Measurements from ENCODE around the gene FBXO11.
A peak's percentile ranks its signal among the peaks of the same experiment; 100 is the strongest.

The FBXO11 gene

DNA sequence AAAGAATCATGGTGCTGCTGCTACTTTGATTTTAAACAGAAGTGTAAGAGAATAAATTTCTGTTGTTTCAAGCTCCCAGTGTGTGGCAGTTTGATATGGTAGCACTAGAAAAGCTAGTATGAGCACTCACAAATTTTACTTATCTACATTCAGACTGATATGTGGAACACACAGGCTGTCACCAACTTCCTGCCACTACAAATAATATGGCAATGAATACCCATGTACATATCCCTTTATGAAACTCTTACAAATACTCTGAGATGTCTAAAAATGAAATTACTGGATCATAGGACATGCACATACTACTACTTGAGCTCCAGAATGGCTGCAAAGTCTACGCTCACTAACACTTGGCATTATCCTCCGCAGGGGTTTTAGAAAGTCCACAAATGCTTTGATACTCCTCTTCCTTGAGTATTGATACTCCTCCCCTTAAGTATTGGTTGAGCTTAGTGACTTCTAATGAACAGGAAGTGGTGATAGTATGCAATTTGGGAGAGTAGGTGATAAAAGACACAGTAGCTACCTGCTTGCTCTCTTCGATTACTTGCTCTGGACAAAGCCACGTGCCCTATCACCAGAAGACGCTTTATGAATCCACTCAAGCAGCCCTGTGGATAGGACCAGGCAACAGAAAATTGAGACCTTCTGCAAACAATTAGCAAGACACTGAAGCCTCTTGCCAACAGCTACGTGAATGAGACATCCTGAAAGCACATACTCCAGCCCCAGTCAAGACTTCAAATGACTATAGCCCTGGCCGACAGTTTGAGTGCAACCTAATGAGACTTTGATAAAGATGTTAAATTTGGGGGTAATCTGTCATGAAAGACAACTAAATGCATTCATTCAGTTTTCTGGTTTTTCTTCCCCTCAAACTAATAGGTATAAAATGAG is 35.4 kb downstream of the FBXO11 start:
- TF ChIP-seq POLR2AphosphoS5 (IDR thresholded peaks at IDR 0.05; ENCODE audit: low read depth, low read length) (no peak), TAF1 (IDR thresholded peaks at IDR 0.05; ENCODE audit: borderline replicate concordance, insufficient read depth, low read length) (no peak), SIN3A (IDR thresholded peaks at IDR 0.05; ENCODE audit: borderline replicate concordance, insufficient read depth, low read length) (no peak), FOXP2 (optimal IDR thresholded peaks at IDR 0.05; ENCODE audit: borderline replicate concordance, extremely low read depth, extremely low read length, insufficient read depth) (no peak)
- TF ChIP-seq, protein P1, sequence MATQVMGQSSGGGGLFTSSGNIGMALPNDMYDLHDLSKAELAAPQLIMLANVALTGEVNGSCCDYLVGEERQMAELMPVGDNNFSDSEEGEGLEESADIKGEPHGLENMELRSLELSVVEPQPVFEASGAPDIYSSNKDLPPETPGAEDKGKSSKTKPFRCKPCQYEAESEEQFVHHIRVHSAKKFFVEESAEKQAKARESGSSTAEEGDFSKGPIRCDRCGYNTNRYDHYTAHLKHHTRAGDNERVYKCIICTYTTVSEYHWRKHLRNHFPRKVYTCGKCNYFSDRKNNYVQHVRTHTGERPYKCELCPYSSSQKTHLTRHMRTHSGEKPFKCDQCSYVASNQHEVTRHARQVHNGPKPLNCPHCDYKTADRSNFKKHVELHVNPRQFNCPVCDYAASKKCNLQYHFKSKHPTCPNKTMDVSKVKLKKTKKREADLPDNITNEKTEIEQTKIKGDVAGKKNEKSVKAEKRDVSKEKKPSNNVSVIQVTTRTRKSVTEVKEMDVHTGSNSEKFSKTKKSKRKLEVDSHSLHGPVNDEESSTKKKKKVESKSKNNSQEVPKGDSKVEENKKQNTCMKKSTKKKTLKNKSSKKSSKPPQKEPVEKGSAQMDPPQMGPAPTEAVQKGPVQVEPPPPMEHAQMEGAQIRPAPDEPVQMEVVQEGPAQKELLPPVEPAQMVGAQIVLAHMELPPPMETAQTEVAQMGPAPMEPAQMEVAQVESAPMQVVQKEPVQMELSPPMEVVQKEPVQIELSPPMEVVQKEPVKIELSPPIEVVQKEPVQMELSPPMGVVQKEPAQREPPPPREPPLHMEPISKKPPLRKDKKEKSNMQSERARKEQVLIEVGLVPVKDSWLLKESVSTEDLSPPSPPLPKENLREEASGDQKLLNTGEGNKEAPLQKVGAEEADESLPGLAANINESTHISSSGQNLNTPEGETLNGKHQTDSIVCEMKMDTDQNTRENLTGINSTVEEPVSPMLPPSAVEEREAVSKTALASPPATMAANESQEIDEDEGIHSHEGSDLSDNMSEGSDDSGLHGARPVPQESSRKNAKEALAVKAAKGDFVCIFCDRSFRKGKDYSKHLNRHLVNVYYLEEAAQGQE (IDR thresholded peaks at IDR 0.05; ENCODE audit: insufficient read depth in 1 of 2, low read depth in 2 of 2, low read length in 2 of 2), result no peak

DNA sequence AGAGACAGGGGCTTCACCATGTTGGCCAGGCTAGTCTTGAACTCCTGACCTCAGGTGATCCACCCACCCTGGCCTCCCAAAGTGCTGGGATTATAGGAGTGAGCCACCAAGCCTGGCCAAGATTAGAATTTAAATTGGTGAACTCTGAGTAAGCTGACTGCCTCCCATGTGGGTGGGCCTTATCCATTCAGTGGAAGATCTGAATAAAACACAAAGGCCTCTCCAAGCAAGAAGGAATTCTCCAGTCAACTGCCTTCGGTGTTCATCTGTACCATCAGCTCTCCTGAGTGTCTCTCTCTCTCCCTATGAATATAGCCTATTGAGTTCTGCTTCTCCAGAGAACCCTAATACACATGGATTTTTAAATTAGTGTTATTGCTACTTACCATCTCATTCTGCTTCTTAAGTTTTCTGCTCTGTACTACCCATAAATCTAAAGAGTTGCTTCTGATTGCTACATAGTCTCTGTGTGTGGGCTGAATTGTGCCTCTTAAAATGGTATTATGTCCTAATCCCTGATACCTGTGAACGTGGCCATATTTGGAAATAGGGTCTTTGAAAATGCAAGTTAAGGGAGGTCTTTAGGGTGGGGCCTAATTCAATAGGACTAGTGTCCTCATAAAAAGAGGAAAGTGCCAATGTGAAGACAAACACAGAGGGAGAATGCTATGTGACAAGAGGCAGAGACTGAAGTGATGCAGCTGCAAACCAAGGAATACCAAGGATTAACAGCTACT is 36.3 kb downstream of the FBXO11 start:
- TF ChIP-seq SIN3A (IDR thresholded peaks at IDR 0.05; ENCODE audit: borderline replicate concordance, insufficient read depth, low read length) (no peak), TAF1 (IDR thresholded peaks at IDR 0.05; ENCODE audit: borderline replicate concordance, insufficient read depth, low read length) (no peak), POLR2AphosphoS5 (IDR thresholded peaks at IDR 0.05; ENCODE audit: low read depth, low read length) (no peak), FOXP2 (optimal IDR thresholded peaks at IDR 0.05; ENCODE audit: borderline replicate concordance, extremely low read depth, extremely low read length, insufficient read depth) (no peak)
- TF ChIP-seq, protein P1 (IDR thresholded peaks at IDR 0.05; ENCODE audit: insufficient read depth in 1 of 2, low read depth in 2 of 2, low read length in 2 of 2), result no peak

DNA sequence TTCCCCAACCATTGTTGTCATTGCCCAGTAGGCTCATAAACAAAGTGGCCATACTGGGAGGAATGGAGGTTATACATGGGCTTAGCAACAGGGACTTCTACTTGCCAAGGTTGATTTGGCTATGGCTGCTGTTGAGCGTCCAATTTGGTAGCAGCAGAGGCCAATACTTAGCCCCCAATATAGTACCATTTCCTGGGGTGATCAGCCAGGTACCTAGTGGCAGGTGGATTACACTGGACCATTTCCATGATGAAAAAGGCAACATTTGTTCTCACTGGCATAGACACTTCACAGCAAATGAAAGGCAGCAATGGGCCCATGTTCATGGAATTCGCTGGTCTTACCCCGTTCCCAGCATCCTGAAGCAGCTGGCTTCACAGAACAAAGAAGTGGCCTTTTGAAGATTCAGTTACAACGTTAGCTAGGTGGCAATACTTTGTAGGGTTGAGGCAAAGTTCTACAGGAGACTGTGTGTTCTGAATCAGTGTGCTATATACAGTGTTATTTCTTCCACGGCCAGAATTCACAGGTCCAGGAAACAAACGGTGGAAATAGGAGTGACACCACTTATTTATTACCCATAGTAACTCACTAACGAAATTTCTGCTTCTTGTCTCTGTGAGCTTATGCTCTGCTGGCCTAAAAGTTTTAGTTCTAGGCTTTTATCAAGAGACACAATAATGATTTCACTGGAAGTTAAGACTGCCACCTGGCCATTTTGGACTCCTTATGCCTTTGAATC is 37.5 kb downstream of the FBXO11 start:
- TF ChIP-seq POLR2AphosphoS5 (IDR thresholded peaks at IDR 0.05; ENCODE audit: low read depth, low read length) (no peak), FOXP2 (optimal IDR thresholded peaks at IDR 0.05; ENCODE audit: borderline replicate concordance, extremely low read depth, extremely low read length, insufficient read depth) (no peak), TAF1 (IDR thresholded peaks at IDR 0.05; ENCODE audit: borderline replicate concordance, insufficient read depth, low read length) (no peak), SIN3A (IDR thresholded peaks at IDR 0.05; ENCODE audit: borderline replicate concordance, insufficient read depth, low read length) (no peak)
- TF ChIP-seq, protein P1 (IDR thresholded peaks at IDR 0.05; ENCODE audit: insufficient read depth in 1 of 2, low read depth in 2 of 2, low read length in 2 of 2), result no peak

DNA sequence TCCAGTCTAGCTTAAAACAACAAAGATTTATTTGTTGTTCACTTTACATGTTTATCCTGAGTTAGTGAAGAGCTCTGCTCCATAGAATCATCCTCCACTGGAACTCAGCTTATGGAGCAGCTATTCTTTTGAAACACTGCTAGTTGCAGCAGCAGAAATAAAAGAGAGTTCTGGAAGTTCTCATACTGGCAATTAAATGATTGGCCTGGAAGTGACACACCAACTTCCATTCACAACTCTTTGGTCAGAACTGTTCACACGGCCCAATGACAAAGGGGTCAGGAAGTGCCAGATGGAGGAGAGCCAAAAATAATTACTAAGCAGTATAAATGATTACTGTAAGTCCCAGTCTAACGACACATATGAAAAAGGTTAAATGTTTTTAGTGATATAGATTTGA is 39.1 kb downstream of the FBXO11 start:
- peak; percentile 60; the same call in 1 of the 2 replicates for TF ChIP-seq POLR2AphosphoS5 (IDR thresholded peaks at IDR 0.05; ENCODE audit: low read depth, low read length)
- TF ChIP-seq, protein P1 (IDR thresholded peaks at IDR 0.05; ENCODE audit: insufficient read depth in 1 of 2, low read depth in 2 of 2, low read length in 2 of 2), result no peak
- no peak for TF ChIP-seq TAF1 (IDR thresholded peaks at IDR 0.05; ENCODE audit: borderline replicate concordance, insufficient read depth, low read length)
- TF ChIP-seq SIN3A (IDR thresholded peaks at IDR 0.05; ENCODE audit: borderline replicate concordance, insufficient read depth, low read length), result peak; percentile 83; the same call in 1 of the 2 replicates
- no peak for TF ChIP-seq FOXP2 (optimal IDR thresholded peaks at IDR 0.05; ENCODE audit: borderline replicate concordance, extremely low read depth, extremely low read length, insufficient read depth)
